ENCODE results near the gene TOPBP1.
"Not testable (repeated sequence)": the region's sequence is repeated elsewhere in the genome, so short reads cannot be mapped to it uniquely, and the experiment has no call there.

The TOPBP1 gene

DNA sequence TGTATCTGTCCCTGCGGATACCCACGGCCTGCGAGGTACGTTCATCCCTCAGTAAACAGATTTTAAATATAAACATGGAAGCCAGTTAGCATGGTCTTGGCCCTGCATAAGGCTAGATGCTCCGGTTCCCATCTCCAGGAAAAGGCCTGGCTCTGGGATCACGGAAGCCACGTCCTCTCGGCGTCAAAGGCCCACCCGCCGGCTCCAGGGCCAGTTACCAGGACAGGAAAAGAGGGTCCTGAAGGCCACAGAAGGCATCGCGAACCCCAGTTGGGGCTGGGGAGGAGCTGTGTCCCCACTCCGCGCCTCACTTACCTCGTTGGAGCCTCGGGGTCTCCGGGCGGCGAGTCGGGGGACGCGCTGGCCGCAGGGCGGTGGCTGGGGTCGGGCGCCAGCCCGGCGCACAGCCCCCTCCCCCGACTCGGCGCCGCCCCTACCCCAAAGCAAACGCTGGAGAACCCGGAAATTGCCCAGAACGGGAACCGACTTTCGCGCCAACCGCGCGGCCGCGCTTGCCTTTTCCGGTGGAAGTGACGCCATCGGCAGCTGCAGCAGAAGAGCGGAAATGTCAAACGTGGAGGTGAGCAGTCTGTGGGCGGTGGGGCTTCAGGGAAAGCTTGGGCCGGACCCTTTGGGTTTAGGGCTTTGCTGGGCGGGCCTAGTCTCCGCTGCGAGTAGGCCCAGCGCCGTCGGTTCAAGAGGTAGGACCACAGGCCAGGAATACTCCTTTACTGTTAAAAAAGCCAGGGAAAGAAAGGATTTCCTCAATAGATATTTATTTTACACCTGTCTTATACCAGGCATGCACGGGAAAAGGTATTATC is at the start of gene TOPBP1:
Gene TOPBP1 (minus strand): TSS at position 488 of the 824 bp plus-strand sequence. CDS start 814 bp downstream, outside the sequence.
- FAIRE-seq: no peak

DNA sequence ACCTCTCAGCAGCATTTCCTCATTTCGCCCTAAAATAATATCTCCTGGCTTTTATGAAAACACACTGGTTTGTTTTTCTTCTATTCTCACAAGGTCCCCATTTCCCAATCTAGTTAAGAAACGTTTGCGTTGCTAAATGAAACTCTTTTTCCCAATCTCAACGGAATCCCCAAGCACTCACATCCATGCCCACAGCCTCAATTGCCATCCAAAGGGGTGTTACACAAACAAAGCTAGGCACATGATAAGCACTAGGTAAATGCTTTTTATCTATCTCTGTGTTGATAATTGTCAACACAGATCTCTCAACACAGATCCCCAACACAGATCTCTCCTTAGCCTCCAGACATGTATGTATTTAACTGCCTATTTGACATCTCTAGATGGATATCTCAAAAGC is 49.3 kb upstream of the TOPBP1 start:
- FAIRE-seq: no peak

DNA sequence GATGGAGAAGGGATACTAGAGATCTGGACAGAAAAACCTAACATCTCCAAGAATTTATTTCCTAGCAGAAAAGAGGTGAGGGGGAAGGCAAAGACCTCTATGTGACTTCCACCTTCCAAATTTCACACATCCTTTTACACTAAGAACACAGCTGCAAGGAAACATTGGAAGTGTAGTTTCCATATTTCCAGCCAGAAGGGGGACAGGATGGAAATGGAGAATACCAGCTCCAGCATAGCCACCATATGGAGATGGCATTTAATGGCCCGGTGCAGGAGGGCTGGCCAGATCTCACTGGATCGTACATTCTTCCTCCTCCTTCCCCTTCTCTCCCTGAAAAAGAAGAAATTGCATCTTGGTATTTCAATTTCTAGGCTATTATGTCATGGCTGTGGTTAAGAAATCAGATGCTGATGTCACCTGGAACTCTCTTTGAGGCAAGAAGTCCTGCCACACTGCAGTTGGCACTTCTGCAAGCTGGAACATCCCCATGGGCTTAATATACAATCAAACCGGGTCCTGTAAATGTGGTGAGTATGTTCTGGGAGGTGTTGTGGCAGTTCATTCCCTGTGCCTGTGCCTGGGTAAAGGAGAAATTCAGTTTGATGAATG is 47.5 kb upstream of the TOPBP1 start:
- no peak for FAIRE-seq

DNA sequence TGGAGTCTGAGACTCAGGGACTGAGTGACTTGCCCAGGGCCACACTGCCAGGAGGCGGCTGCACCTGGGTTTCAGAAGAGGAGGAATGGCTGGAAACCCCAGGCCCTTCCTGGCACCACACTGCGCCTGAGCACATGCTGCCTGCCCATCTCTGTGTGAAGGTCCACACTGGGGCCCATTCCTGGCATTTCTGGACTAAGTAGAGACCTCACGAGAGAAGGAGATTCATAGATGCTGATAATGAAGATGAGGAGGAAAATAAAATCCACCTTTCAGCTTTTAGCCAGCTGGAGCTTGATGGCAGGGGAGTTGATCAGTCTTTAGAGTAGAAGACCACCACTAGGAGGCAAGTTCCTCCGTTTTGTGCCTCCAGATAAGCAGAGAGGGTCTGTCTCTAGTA is 44.3 kb upstream of the TOPBP1 start:
- FAIRE-seq: no peak

DNA sequence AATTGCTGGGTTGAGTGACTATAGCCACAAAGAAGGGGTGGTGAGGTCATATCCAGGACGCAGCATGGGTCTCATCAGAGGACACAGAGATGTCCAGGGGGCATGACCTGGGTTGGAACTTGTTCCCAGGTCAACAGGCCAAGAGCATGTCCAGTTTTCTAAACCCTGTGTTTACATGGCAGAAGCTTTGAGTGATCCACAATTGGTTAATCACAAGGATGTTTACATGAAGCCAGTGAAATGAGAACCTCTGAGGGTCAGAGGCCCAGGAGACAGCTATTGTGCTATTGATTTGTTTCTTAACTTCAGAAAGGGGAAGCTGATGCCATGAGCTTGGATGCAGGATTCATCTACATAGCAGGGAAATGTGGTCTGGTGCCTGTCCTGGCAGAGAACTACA is 42.2 kb upstream of the TOPBP1 start:
- FAIRE-seq: no peak

DNA sequence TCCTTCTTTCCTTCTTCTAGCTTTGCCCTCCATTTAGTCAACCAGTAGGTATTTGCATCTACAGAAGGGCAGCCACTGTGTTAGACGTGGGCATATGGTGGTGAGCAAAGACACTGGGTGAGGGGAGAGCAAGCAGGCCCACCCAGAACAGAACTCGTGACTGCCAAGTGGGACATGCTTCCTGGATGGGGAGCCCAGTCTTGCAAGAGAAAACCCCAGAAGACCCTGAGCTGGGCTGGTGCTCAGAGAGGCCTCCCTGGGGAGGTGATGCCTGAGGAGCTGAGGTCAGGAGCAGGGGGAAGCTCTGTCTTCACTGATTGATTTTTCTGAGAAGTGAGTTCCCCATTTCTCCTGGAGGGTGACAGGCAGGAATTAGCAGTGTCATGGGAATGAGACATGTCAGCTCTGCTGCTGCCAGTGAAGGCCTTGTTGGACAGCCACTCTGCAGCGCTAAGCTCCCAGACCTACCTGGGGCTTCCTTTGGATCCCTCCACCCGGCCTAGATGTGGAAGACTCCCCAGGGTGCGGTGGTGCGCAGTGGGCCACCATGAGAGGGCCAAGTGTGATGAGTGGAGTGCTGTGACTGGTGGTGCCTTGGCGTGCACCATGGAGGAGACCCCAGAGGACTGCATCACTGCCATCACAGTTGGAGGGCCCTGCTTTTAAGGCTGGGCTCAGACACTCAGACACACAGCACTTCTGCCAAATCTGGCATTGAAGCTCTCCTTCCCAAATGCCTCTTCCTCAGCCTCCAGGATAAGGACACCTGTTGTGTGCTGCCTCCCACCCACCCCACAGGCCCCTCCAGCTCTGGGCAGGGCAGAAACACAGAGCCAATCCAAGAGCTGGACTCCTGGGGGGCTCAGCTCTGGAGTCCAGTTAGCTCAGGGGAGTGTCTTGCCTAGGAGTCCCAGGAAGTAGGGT is 40.0 kb upstream of the TOPBP1 start:
- no peak for FAIRE-seq

DNA sequence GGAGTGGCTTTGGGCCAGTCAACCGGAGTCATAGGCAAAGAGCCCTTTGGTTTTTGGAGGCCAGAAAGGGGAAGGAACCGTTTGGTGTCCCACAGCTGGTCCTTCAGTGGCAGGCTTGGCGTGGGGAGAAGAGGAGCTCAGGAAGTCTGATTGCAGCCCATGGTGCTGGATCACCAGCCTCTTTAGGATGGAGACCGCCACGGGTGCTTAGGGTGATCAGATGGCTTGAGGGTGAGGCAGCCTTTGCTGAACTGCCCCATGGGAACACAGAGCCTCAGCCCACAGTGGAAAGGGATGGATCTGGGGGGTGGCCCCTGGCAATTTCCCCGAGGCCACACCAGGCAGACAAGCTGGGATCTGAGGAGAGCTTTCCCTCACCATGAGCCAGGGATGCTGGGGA is 38.6 kb upstream of the TOPBP1 start:
- FAIRE-seq: no peak

DNA sequence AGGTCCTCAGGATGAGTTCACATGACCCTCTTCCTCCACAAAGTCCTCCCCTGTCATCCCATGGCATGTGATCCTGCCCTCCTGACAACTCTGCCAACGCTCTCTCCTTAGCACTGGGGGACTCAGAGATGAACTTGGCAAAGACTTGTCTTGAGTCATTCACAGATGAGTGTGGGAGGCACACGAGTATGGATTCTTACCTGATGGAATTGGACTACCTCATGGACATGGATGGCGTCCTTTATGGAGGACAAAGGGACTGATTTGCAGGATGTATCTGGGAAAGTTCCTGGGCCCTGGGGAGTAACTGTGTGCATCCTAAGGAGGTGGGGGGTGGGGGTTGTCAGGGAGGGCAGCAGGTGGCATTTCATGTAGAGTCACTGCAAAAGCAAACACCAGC is 38.2 kb upstream of the TOPBP1 start:
- no peak for FAIRE-seq

DNA sequence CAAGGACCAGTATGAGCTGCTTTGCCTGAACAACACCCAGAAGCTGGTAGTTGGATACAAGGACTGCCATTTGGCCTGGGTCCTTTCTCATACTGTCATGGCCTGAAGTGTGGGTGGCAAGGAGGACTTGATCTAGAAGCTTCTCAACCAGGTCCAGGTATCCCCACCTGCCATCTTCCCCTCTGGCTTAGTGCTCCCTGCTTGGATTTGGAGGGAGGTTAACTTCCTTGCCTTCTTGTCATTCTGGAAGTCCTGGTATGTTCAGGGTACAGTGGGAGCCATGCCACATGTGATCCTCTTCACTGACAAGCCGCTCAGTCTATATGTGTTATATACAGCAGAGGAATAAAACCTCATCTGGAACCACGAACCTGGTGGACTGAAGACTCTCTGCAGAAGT is 37.7 kb upstream of the TOPBP1 start:
- no peak for FAIRE-seq

DNA sequence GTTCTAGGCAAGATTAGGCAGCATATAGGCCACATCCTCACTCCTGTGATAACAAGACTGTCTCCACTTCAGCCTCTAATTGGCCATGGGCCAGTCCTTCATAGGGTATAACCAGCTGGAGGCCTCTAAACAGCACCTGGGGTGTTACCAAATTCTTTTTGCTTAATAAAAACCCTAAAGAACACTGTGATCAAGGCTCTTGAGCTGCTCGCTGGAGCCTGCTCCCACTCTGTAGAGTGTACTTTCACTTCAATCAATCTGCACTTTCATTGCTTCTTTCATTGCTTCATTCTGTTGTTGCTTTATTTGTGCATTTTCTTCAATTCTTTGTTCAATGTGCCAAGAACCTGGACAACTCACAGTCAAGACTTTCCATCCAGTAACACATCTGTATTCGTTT is 36.2 kb upstream of the TOPBP1 start:
- FAIRE-seq: no peak

DNA sequence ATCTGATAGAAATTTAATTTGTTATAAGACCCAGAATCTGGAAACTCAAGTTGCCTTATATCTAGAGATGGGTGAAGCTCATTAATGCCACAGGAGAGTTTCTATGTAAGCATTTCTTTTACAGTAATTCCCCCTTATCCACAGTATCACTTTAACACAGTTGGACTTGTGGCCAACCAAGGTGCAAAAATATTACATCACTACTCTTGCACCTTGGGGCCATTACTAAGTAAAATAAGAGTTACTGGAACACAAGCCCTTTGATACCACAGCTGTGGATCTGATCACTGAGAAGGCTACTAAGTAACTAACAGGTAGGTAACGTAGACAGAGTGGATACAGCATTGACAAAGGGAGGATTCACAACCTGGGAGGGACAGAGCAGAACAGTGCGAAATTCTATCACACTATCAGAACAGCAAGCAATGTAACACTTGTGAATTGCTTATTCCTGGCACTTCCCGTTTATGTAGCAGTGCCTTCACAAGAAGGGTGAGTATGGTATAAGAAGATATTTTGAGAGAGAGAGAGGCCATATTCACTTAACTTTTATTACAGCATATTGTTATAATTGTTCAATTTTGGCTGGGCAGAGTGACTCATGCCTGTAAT is 33.9 kb upstream of the TOPBP1 start:
- FAIRE-seq: no peak

DNA sequence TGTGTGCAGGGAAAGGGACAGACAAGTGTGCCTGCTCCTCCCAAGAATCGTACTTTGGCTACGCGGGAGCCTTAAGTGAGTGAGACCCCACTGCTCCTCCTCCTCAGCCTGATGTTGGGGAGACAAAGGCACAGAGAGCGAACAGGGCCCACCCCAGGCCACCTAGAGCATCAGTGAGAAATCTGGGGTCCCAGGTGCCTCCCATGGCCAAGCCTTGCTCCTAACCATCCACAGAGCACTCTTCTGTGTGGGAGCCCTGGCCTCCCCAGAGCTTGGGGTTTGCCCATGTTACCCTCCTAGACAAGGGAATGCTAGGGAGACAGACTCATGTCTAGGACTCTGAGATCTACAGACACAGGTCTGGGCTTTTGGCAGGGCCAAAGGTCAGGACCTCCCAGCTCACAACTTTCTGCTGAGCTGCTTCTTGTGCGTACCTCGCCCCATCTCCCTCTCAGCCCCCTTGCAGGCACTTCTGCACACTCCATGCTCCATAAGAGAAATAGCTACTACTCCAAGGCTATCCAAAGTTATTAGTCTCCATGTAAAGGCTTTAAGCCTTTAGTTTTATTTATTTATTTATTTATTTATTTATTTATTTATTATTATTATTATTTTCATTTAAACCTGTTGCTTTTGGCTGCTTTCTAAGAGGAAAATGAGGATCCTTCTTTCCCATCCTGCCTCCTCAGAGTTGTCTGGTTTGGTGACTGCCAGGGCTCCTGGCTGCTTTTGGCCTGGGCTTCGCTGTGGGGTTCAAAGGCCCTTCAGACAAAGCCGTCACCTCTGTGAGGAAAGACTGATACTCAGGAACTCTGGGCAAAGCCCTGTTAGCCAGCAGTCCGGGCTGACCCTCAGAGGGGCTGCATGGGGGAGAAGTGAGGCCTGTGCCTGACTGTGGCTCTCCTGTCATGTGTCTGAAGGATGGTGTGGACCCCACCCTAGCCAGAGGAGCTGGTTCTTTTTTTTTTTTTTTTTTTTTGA is 32.8 kb upstream of the TOPBP1 start:
- FAIRE-seq: no peak

DNA sequence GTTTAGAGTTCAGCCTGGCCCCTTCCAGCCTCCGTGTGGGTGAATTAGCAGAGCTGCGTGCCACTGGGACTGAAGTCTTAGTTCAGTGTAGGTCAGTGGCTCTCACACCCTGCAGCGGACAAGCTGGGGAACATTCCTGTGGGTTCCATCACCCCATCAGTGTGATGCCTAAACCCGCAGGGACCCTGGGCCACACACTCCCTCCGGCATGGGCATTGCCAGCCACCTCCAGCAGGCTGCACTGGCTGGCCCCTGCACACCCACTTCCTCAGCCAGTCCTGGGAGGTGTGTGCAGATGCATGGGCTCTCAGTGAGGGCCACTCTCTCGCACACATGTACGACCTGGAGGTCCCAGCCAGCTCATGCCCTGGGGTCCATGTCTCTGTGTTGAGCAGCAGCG is 32.1 kb upstream of the TOPBP1 start:
- no peak for FAIRE-seq

DNA sequence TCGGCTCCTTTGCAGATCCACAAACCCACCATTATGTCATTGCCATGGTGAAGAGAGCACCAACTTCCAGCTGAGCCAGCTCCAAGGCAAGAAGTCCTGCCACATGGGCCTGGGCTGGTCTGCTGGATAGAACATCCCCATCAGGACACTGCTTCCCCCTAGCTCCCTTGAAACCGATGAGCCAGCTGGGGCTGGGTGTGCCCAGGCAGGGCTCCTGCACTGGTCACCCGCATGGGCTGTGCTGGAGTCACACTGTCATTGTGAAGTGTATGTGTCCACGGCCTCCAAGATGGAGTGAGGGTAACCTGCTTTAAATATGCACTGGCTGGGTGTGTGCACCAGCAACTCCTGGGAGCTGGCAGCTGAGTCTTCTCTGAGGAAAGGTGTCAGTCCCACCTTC is 31.0 kb upstream of the TOPBP1 start:
- no peak for FAIRE-seq

DNA sequence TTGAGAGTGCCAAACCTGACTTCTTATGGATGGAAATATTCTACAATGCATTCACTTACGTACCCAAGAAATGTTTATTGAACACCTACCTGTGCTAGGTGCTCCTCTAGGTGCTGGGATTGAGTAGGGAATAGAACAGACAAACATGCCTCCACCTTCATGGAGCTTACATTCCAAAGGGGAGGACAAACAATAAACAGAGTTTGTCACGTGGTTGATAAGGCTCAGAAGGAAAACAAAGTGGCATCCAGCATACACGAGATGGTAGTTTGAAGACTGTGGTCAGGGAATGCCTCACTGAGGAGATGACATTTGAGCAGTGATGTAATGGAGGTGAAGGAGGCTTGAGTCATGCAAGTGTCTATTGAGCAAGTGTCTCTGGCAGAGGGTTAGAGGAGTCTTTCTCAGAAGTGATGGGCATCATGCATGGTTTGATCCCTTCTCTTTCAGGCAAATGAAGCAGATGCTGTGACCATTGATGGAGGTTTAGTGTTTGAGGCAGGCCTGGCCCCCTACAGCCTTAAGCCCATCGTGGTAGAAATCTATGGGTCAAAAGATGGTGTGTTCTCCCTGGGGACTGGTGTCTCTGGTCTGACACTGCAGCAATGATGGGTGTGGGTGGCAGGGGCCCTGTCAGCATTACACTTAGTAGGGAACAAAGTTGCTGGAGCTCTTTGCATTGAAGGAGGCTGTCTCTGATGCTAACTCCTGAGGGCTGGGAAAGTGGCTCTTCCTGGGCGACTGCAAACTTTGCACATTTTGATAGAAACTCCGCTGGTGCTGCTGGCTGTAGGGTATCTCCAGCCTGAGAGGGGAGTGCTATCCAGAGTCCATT is 29.7 kb upstream of the TOPBP1 start:
- no peak for FAIRE-seq

DNA sequence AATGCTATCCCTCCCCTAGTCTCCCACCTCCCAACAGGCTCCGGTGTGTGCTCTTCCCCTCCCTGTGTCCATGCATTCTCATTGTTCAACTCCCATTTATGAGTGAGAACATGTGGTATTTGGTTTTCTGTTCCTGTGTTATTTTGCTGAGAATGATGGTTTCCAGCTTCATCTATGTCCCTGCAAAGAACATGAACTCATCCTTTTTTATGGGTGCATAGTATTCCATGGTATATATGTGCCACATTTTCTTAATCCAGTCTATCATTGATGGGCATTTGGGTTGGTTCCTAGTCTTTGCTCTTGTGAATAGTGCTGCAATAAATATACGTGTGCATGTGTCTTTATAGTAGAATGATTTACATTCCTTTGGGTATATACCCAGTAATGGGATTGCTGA is 16.3 kb upstream of the TOPBP1 start:
- not testable (repeated sequence) for FAIRE-seq

DNA sequence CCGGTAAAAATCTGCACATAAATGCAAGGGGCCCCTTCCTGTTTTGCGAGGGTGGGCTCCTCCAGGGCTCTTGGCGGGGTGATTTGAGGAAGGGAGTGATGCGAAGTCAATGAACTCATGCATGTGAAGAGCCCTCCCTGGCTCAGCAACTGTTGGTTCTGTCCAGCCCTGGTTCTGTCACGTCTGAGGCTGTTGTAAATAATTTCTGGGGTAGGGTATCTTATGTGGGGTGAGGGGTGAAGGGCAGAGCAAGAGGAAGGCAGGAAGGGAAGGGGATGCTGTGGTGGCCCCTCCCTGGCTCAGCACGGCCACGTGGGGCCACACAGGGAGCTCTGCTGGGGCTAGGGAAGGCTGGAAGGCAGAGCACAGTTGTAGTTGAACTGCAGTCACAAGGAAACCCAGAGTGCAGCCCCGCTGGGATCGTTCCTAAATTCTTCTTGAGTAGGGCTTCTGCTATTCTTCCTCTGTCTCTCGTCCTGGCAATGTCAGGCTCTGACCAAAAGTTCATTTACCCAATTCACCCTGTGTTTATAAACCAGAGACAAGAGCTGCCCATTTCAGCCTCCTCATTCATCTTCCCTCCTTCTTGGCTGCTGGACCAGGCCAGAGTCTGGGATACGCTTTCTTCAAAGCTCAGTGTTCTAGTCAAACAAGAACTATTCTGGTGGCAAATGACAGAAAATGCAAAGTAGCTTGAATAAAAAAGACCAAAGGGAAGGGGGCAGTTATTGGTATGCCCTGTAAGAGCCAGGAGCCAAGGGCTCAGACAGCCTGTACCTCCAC is 14.8 kb upstream of the TOPBP1 start:
- FAIRE-seq: no peak

DNA sequence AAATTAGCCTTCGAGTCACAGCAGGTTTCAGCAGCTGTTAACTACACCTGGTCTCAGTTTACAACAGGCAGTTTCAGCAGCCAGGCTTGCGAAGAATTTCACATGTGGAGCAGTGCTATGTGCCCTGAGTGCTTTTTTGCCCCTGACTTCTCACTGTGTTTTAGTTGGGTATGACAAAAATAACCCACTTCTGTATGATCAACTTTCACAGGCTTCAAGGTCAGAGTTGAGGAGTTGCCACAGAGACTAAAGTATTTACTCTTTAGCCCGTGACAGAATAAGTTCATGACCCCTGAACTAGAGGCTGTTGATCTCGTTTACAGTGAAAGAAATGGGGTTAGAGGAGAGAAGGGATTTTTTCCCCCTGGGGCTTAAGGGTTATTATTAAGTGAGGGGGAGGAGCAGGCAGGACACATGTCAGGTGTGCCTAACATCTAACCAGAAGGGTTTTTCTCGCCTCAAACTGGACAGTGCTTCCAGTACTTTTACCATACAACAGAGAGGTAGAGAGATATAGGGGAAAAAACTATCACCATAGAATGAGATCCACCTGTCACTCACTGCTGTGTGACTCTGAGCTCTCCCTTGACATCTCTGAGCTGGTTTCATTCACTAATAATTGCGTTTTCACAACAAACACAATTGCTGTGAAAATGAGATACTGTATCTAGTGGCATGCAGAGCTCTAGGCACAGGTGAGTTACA is 14.0 kb upstream of the TOPBP1 start:
- no peak for FAIRE-seq

DNA sequence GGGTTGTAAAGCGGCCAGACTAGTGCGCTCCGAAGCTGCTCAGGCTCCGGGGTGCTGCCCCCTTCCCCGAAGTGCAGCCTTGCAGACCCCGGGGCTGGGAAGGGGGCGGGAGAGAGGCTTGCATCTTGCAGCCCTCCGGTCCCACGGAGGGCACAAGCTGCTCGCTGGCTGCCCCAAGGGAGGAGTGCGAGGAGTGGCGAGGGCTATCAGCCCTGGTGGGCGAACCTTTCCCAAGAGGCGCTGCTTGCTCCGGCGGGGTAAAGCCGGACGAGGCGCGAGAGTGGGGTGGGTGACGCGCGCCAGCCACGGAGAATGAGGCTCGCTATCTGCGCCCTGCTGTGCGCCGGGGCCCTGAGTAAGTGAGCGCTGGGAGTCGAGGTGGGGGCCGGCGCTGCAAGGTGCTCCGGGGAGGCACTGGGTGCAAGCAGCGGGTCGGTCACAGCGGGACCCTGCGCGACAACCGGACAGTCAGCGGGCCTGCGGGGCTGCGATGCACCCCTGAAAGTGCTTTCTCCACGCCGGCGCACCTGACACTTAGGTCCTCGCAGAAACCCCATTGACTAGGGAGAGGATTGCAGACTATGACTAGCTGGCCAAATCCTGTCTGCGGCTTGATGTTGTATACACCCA is 12.7 kb upstream of the TOPBP1 start:
- FAIRE-seq: no peak
